Measurements from ENCODE around the gene UQCRC2. TPM values are rescaled to one million over a fixed set of nuclear protein-coding genes. Genes with fewer than 3 reads are reported as not detected.
A peak's percentile ranks its signal among the peaks of the same experiment; 100 is the strongest.

Gene UQCRC2
- total and polyA plus RNA-seq, 11 donors: 153 to 1,082 (median 700) TPM

DNA sequence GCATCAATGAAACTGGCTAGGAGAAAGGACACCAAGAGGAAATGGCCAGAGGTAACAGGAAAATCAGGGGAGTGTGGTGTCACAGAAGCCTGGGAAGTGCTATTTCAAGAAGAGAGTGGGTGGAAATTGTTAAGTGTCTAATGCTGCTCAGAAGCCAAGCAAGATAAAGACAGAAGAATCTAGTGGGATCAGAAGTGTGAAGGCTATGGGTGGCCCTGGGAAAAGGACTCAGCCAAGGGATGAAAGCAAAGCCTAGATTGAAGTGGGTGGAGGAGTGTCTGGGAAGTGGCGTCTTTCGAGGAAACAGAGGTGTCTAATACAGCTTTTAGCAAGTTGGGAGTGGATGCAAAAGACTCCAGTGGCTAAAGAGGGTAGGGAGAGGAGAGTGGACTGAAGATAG lies 34.3 kb downstream of the UQCRC2 start:
- TF ChIP-seq, protein P1, sequence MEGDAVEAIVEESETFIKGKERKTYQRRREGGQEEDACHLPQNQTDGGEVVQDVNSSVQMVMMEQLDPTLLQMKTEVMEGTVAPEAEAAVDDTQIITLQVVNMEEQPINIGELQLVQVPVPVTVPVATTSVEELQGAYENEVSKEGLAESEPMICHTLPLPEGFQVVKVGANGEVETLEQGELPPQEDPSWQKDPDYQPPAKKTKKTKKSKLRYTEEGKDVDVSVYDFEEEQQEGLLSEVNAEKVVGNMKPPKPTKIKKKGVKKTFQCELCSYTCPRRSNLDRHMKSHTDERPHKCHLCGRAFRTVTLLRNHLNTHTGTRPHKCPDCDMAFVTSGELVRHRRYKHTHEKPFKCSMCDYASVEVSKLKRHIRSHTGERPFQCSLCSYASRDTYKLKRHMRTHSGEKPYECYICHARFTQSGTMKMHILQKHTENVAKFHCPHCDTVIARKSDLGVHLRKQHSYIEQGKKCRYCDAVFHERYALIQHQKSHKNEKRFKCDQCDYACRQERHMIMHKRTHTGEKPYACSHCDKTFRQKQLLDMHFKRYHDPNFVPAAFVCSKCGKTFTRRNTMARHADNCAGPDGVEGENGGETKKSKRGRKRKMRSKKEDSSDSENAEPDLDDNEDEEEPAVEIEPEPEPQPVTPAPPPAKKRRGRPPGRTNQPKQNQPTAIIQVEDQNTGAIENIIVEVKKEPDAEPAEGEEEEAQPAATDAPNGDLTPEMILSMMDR (IDR thresholded peaks at IDR 0.05): no peak
- intact Hi-C loops (cut with DNase I): loop anchor here in 2 of 10 donors (5.0 kb wide), 1 partner anchor 35 kb away; the partner anchor contains the start of gene UQCRC2 (in 2 of the 2)
- Histone ChIP-seq H3K4me1 (peaks cover 7 to 58% (median 40%) of the 10 kb centered on the region in 12 donors), H3K4me3 (no peak overlapping the region), H3K9me3 (no peaks in the 10 kb centered on the region), H3K36me3 (peaks cover 0 to 43% (median 31%) of the 10 kb centered on the region in 9 donors), H3K27ac (peak overlapping the region in 3 of 12 donors; percentile 3 to 21 (median 20)), H3K27me3 (no peaks in the 10 kb centered on the region)
- DNase-seq (no peak), ATAC-seq (peak in 3 of 4 donors; percentile 29 to 56 (median 38))
- WGBS, 4 donors: 32 to 44% (median 40%) methylated on average over 2 of the region's 2 CpGs

DNA sequence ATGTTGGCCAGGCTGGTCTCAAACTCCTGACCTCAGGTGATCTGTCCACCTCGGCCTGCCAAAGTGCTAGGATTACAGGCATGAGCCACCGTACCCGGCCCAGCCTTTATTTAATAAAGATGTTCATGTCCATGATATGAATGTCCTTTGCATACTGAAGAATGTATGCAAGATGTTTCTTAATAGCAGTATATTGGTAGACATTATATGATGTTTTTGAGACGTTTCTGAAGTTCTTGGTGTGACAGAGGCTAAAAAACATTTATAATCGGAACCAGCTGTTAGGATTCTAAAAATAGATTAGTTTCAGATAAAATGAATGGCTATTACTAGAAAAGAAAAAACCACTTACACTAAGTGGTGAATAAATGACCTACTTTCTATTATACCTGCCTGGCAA lies 36.0 kb downstream of the UQCRC2 start:
- H3K36me3 ChIP-seq: peaks cover 0 to 27% (median 15%) of the 10 kb centered on the region in 9 donors
- intact Hi-C loops (cut with DNase I): loop anchor here in 2 of 10 donors (5.0 kb wide), 1 partner anchor 37 kb away; the partner anchor contains the start of gene UQCRC2 (in 2 of the 2)
- H3K9me3 ChIP-seq: no peaks in the 10 kb centered on the region
- ATAC-seq (no peak), DNase-seq (no peak)
- no peak overlapping the region for H3K27ac ChIP-seq
- no peak overlapping the region for H3K4me3 ChIP-seq
- H3K4me1 ChIP-seq: peaks cover 7 to 58% (median 40%) of the 10 kb centered on the region in 12 donors
- TF ChIP-seq, protein P1 (IDR thresholded peaks at IDR 0.05): no peak
- 43 to 54% (median 50%) methylated on average over 5 of the region's 5 CpGs for WGBS, 4 donors
- no peaks in the 10 kb centered on the region for H3K27me3 ChIP-seq

DNA sequence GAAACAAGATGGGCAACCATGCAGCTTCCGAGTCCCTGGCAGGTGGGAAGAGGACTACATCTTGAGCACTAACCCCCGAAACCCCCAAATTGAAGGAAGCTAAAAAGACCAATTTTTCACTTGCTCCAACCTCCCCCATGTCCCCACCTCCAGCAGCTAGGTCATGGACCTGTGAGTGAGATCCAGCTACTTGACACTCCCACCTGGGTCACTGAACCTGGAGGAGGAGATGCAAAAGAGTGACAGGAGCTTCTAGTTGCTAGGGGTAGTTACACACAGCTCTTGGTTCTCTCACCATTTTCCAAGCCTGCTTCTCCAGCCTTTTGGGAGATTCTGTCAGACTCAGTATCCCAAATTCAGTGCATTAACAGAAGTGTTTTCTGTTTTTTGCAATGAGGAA lies 36.6 kb downstream of the UQCRC2 start:
- DNase-seq (no peak), ATAC-seq (no peak)
- Histone ChIP-seq H3K27ac (no peak overlapping the region), H3K9me3 (no peaks in the 10 kb centered on the region), H3K27me3 (no peaks in the 10 kb centered on the region), H3K36me3 (peaks cover 0 to 20% (median 8%) of the 10 kb centered on the region in 9 donors), H3K4me3 (no peak overlapping the region), H3K4me1 (peaks cover 7 to 58% (median 39%) of the 10 kb centered on the region in 12 donors)
- 88 to 97% (median 91%) methylated on average over 2 of the region's 2 CpGs for WGBS, 4 donors
- intact Hi-C loops (cut with DNase I): loop anchor here in 2 of 10 donors (5.0 kb wide), 1 partner anchor 37 kb away; the partner anchor contains the start of gene UQCRC2 (in 2 of the 2)
- TF ChIP-seq, protein P1 (IDR thresholded peaks at IDR 0.05): no peak
- no peak for TF ChIP-seq POLR2A (IDR thresholded peaks at IDR 0.05)

DNA sequence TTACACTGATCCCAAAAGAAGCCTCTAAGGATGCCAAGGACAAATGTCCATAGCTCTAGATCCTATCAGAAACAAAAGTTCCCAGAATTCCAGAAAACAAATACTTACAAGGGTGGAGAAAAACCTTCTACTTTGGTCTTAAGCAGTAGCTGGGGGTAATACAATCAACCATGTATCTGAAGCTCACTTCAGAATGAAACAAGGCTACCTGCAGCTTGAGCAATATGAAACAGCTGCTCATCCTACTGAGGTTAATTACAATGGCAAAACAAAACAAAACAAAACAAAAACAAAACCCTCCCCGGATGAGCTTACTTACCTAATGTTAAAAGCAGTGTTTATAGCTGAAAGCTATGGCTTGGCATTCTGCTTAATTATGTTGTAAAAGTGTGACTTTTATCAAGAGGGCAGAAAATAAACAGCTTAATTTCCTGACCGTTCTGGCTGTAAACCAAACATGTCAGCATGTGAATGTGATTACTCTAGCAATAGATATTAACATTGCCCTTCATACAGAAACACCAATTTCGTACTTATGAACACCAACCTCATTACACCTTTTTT lies 37.3 kb downstream of the UQCRC2 start:
- intact Hi-C loops (cut with DNase I): no loop called here
- no peak for ATAC-seq
- 29 to 46% (median 34%) methylated on average over 3 of the region's 3 CpGs for WGBS, 4 donors

More for the DNA sequence above, 37.3 kb downstream of the UQCRC2 start:
- peak overlapping the region in 1 of 12 donors; percentile 9 for H3K27ac ChIP-seq
- H3K9me3 ChIP-seq: no peaks in the 10 kb centered on the region
- no peak for DNase-seq
- TF ChIP-seq POLR2A (IDR thresholded peaks at IDR 0.05): no peak
- TF ChIP-seq, protein P1 (IDR thresholded peaks at IDR 0.05): no peak
- H3K4me1 ChIP-seq: peaks cover 2 to 54% (median 36%) of the 10 kb centered on the region in 12 donors
- H3K36me3 ChIP-seq: peaks cover 0 to 14% (median 7%) of the 10 kb centered on the region in 9 donors
- no peaks in the 10 kb centered on the region for H3K27me3 ChIP-seq
- no peak overlapping the region for H3K4me3 ChIP-seq
